ENCODE data around the gene B4GALT5. TPM values are rescaled to one million over a fixed set of nuclear protein-coding genes. Genes with fewer than 3 reads are reported as not detected.

The B4GALT5 gene
- total and polyA plus RNA-seq, 2 donors from 2014 or later = 21.4 to 73.3 TPM

DNA sequence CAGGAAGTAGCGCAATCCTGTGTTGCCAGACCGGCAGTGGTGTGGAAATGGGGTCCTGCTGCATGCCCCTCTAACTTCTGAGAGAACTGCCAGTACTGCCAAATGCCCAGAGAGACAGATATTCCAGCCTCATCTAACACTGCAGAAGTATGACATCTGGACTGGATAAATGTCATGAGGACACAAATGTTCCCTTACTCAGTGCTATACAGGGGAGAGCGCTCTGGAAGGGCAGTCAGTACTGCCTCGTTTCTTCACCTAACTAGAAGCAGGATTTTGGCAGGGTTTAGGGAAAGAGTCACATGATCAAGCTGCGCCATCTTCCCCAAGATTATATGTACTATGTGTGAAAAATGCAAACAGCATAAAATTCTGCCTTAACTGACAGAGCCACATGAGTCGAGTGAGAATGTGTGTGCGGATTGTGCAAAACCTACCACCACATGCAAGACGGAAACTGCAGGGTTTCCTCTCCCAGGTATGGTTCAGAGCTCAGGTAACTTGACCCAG lies 59.7 kb downstream of the B4GALT5 start:
- H3K9me3 ChIP-seq (ENCODE audit: control insufficient read depth in 2 of 3, insufficient read depth in 1 of 3, low read length in 3 of 3) = no peaks in the 10 kb centered on the region
- no peaks in the 10 kb centered on the region for H3K27me3 ChIP-seq (ENCODE audit: control insufficient read depth, insufficient read depth, low read length)
- H3K4me3 ChIP-seq (ENCODE audit: low read length in 3 of 3) = no peak overlapping the region
- no peak for FAIRE-seq
- peaks cover 0 to 30% (median 22%) of the 10 kb centered on the region in 3 donors for H3K36me3 ChIP-seq (ENCODE audit: control insufficient read depth in 2 of 3, insufficient read depth in 3 of 3, low read length in 3 of 3)
- no peak overlapping the region for H3K27ac ChIP-seq (ENCODE audit: low read depth in 2 of 2, low read length in 2 of 2)
- intact Hi-C loops (cut with DNase I) = no loop called here
- peaks cover under 1 to 16% (median 4%) of the 10 kb centered on the region in 3 donors for H3K4me1 ChIP-seq (ENCODE audit: control insufficient read depth in 2 of 3, insufficient read depth in 2 of 3, low read depth in 1 of 3, low read length in 3 of 3)
- no peak overlapping the region for H3K9ac ChIP-seq (ENCODE audit: low read length in 3 of 3)
- no peak for DNase-seq
- TF ChIP-seq, protein P1, sequence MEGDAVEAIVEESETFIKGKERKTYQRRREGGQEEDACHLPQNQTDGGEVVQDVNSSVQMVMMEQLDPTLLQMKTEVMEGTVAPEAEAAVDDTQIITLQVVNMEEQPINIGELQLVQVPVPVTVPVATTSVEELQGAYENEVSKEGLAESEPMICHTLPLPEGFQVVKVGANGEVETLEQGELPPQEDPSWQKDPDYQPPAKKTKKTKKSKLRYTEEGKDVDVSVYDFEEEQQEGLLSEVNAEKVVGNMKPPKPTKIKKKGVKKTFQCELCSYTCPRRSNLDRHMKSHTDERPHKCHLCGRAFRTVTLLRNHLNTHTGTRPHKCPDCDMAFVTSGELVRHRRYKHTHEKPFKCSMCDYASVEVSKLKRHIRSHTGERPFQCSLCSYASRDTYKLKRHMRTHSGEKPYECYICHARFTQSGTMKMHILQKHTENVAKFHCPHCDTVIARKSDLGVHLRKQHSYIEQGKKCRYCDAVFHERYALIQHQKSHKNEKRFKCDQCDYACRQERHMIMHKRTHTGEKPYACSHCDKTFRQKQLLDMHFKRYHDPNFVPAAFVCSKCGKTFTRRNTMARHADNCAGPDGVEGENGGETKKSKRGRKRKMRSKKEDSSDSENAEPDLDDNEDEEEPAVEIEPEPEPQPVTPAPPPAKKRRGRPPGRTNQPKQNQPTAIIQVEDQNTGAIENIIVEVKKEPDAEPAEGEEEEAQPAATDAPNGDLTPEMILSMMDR (IDR thresholded peaks at IDR 0.05; ENCODE audit: borderline replicate concordance, extremely low read depth, insufficient read depth) = no peak

DNA sequence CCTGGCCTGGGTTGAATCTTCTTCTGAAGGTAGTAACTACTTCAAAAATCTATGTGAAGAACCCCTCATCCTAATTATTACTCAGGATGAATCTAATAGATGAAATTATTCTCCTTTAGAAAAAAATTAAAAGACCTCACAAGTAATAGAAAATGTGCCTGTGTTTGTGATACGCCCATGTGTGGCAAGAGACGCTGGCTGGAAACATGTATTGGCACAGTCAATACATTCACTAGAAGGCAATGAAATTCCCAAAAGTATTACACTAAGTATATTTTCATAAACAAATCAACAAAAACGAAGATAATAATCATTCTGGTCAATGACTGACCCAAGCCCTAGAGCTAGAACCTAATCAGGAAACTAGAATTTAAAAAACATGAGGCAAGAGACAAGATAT lies 64.0 kb downstream of the B4GALT5 start:
- H3K36me3 ChIP-seq (ENCODE audit: control insufficient read depth in 2 of 3, insufficient read depth in 3 of 3, low read length in 3 of 3) = peaks cover 0 to 48% (median 33%) of the 10 kb centered on the region in 3 donors
- no peaks in the 10 kb centered on the region for H3K27me3 ChIP-seq (ENCODE audit: control insufficient read depth, insufficient read depth, low read length)
- intact Hi-C loops (cut with DNase I) = no loop called here
- H3K27ac ChIP-seq (ENCODE audit: low read depth in 2 of 2, low read length in 2 of 2) = no peak overlapping the region
- TF ChIP-seq, protein P1 (IDR thresholded peaks at IDR 0.05; ENCODE audit: borderline replicate concordance, extremely low read depth, insufficient read depth) = no peak
- DNase-seq (no peak), FAIRE-seq (no peak)
- H3K9me3 ChIP-seq (ENCODE audit: control insufficient read depth in 2 of 3, insufficient read depth in 1 of 3, low read length in 3 of 3) = no peaks in the 10 kb centered on the region
- no peaks in the 10 kb centered on the region for H3K4me1 ChIP-seq (ENCODE audit: control insufficient read depth in 2 of 3, insufficient read depth in 2 of 3, low read depth in 1 of 3, low read length in 3 of 3)
- H3K4me3 ChIP-seq (ENCODE audit: low read length in 3 of 3) = no peak overlapping the region
- H3K9ac ChIP-seq (ENCODE audit: low read length in 3 of 3) = no peak overlapping the region

DNA sequence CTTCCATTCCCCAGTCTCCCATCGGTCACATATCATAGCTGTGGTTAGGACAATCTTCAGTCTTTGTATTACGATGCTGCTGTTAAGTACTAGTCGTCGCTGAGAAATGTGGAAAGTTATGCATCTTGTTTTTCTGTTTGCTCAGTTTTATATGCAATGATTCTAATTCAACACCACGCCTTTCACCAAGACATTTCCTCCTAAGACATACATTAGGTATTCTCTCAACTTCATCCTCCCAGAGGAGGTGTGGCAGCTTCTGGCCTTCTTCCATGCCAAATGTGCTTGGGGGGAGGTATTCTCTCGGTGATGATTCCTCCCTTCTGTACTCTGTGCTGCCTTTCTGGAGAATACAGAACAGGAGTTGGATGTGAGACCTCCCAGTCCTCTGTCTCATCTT lies 66.1 kb downstream of the B4GALT5 start:
- Histone ChIP-seq H3K27me3 (ENCODE audit: control insufficient read depth, insufficient read depth, low read length) (no peaks in the 10 kb centered on the region), H3K4me1 (ENCODE audit: control insufficient read depth in 2 of 3, insufficient read depth in 2 of 3, low read depth in 1 of 3, low read length in 3 of 3) (peaks cover 0 to 6% (median 4%) of the 10 kb centered on the region in 3 donors), H3K4me3 (ENCODE audit: low read length in 3 of 3) (no peak overlapping the region), H3K9ac (ENCODE audit: low read length in 3 of 3) (no peak overlapping the region), H3K9me3 (ENCODE audit: control insufficient read depth in 2 of 3, insufficient read depth in 1 of 3, low read length in 3 of 3) (no peaks in the 10 kb centered on the region), H3K27ac (ENCODE audit: low read depth in 2 of 2, low read length in 2 of 2) (no peak overlapping the region), H3K36me3 (ENCODE audit: control insufficient read depth in 2 of 3, insufficient read depth in 3 of 3, low read length in 3 of 3) (peaks cover 0 to 39% (median 20%) of the 10 kb centered on the region in 3 donors)
- TF ChIP-seq, protein P1 (IDR thresholded peaks at IDR 0.05; ENCODE audit: borderline replicate concordance, extremely low read depth, insufficient read depth) = no peak
- DNase-seq = no peak
- intact Hi-C loops (cut with DNase I) = no loop called here
- no peak for FAIRE-seq

DNA sequence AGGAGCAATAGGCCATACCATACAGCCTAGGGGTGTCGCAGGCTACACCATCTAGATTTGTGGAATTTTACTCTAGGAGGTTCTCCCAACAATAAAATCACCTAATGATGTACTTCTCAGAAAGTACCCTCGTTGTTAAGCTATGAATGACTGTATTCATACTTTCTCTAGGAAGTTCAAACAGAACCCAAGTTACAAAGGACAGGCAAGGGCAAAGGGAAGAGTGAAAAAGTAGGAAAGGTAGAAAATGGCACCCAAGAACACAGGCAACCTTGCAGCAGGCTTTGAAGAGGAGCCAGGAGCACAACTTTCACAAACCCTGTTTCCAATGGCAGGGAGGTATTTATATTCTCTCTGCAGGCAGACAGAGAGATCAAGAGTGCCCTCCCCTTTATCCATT lies 67.2 kb downstream of the B4GALT5 start:
- Histone ChIP-seq H3K9me3 (ENCODE audit: control insufficient read depth in 2 of 3, insufficient read depth in 1 of 3, low read length in 3 of 3) (no peaks in the 10 kb centered on the region), H3K9ac (ENCODE audit: low read length in 3 of 3) (no peak overlapping the region), H3K27ac (ENCODE audit: low read depth in 2 of 2, low read length in 2 of 2) (no peak overlapping the region), H3K4me3 (ENCODE audit: low read length in 3 of 3) (no peak overlapping the region), H3K4me1 (ENCODE audit: control insufficient read depth in 2 of 3, insufficient read depth in 2 of 3, low read depth in 1 of 3, low read length in 3 of 3) (peaks cover 0 to 6% (median 6%) of the 10 kb centered on the region in 3 donors), H3K36me3 (ENCODE audit: control insufficient read depth in 2 of 3, insufficient read depth in 3 of 3, low read length in 3 of 3) (peaks cover 4 to 48% (median 28%) of the 10 kb centered on the region in 3 donors), H3K27me3 (ENCODE audit: control insufficient read depth, insufficient read depth, low read length) (no peaks in the 10 kb centered on the region)
- DNase-seq = no peak
- no peak for FAIRE-seq
- TF ChIP-seq, protein P1 (IDR thresholded peaks at IDR 0.05; ENCODE audit: borderline replicate concordance, extremely low read depth, insufficient read depth) = no peak
- intact Hi-C loops (cut with DNase I) = no loop called here
